ENCODE results near the gene GNG2.

Gene GNG2

DNA sequence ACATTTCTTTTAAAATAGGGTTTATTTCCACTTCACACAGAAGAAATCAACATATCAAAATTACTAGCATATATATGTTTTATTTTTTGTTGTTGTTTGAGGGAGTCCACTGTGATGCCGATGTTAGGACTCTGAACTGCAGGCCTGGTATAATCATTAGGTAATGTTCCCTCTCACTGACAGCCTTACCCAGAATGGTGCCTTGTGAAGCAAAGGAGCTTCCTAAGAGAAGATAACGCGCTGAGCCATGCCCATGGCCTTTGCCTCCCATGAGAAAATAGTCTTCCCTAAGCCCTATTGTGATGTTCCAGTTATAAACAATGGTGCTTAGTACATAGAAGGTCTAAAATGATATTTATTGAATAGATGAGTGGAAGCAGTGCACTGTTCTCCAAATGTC lies 12.0 kb downstream of the GNG2 start:
- TF ChIP-seq EZH2 (optimal IDR thresholded peaks at IDR 0.05; ENCODE audit: low read depth, low read length) (no peak), EZH2phosphoT487 (IDR thresholded peaks at IDR 0.05; ENCODE audit: low read length) (no peak)
- TF ChIP-seq, protein P1, sequence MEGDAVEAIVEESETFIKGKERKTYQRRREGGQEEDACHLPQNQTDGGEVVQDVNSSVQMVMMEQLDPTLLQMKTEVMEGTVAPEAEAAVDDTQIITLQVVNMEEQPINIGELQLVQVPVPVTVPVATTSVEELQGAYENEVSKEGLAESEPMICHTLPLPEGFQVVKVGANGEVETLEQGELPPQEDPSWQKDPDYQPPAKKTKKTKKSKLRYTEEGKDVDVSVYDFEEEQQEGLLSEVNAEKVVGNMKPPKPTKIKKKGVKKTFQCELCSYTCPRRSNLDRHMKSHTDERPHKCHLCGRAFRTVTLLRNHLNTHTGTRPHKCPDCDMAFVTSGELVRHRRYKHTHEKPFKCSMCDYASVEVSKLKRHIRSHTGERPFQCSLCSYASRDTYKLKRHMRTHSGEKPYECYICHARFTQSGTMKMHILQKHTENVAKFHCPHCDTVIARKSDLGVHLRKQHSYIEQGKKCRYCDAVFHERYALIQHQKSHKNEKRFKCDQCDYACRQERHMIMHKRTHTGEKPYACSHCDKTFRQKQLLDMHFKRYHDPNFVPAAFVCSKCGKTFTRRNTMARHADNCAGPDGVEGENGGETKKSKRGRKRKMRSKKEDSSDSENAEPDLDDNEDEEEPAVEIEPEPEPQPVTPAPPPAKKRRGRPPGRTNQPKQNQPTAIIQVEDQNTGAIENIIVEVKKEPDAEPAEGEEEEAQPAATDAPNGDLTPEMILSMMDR (IDR thresholded peaks at IDR 0.05; ENCODE audit: low read length), result no peak
- no peak for DNase-seq

DNA sequence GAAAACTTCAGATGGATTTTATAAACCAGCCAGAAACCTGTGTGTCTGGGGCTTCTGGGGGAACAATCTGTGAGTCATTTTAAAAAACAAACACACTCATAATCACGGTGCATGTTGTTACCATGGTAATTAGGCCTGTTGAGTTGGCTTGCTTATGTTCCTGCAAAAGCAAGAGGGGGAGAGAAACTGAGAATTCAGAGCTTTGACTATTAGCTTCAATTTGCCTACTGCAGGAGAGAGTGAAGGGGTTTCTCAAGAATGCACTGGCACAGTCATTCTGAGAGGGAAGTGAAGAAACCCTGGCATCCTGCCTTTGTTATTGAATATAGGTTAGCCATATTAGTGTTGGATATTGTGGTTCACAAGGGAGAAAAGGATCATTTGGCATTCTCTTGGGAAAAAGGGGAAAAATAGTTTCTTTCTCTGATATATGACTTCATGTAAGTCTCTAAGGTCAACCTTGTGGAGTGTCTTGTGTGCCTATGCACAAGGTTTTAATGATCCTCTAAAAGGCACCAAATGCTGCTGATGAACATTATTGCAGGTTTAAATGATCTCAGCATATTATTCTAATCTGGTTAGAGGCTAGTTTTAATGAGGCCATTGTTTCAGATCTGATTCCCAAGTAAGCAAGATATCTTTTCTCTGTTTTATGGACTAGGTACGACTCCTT lies 12.9 kb downstream of the GNG2 start:
- Histone ChIP-seq H4K20me1 (ENCODE audit: insufficient read depth, low read length) (no peaks in the 10 kb centered on the region), H3K36me3 (replicated peaks; ENCODE audit: insufficient read depth, low read length) (no peaks in the 10 kb centered on the region), H3K9me3 (replicated peaks; ENCODE audit: insufficient read depth, low read length) (no peaks in the 10 kb centered on the region), H3K9ac (ENCODE audit: low read length) (no peak overlapping the region), H3K9me2 (replicated peaks; ENCODE audit: insufficient read depth, low read length) (no peaks in the 10 kb centered on the region), H3K4me1 (ENCODE audit: low read length) (no peaks in the 10 kb centered on the region), H3F3A (ENCODE audit: insufficient read depth, low read length) (no peaks in the 10 kb centered on the region), H3K79me2 (ENCODE audit: low read length) (no peaks in the 10 kb centered on the region), H3K27ac (ENCODE audit: low read length) (no peak overlapping the region), H3K4me3 (ENCODE audit: low read length) (no peak overlapping the region), H2AFZ (ENCODE audit: low read length) (no peak overlapping the region), H3K27me3 (replicated peaks; ENCODE audit: insufficient read depth, low read length) (no peaks in the 10 kb centered on the region), H3K4me2 (ENCODE audit: low read depth, low read length) (no peak overlapping the region)
- TF ChIP-seq EZH2phosphoT487 (IDR thresholded peaks at IDR 0.05; ENCODE audit: low read length), result no peak
- TF ChIP-seq, protein P1 (IDR thresholded peaks at IDR 0.05; ENCODE audit: low read length), result no peak
- no peak for TF ChIP-seq EZH2 (optimal IDR thresholded peaks at IDR 0.05; ENCODE audit: low read depth, low read length)
- no peak for DNase-seq

More for the DNA sequence above, 12.0 kb downstream of the GNG2 start:
- Histone ChIP-seq H3K9ac (ENCODE audit: low read length) (no peak overlapping the region), H3K9me3 (replicated peaks; ENCODE audit: insufficient read depth, low read length) (no peaks in the 10 kb centered on the region), H3F3A (ENCODE audit: insufficient read depth, low read length) (no peaks in the 10 kb centered on the region), H2AFZ (ENCODE audit: low read length) (no peak overlapping the region), H3K9me2 (replicated peaks; ENCODE audit: insufficient read depth, low read length) (no peaks in the 10 kb centered on the region), H3K79me2 (ENCODE audit: low read length) (no peaks in the 10 kb centered on the region), H3K4me1 (ENCODE audit: low read length) (no peaks in the 10 kb centered on the region), H3K36me3 (replicated peaks; ENCODE audit: insufficient read depth, low read length) (no peaks in the 10 kb centered on the region), H3K27ac (ENCODE audit: low read length) (no peak overlapping the region), H3K4me2 (ENCODE audit: low read depth, low read length) (no peak overlapping the region), H4K20me1 (ENCODE audit: insufficient read depth, low read length) (no peaks in the 10 kb centered on the region), H3K27me3 (replicated peaks; ENCODE audit: insufficient read depth, low read length) (no peaks in the 10 kb centered on the region), H3K4me3 (ENCODE audit: low read length) (no peak overlapping the region)

DNA sequence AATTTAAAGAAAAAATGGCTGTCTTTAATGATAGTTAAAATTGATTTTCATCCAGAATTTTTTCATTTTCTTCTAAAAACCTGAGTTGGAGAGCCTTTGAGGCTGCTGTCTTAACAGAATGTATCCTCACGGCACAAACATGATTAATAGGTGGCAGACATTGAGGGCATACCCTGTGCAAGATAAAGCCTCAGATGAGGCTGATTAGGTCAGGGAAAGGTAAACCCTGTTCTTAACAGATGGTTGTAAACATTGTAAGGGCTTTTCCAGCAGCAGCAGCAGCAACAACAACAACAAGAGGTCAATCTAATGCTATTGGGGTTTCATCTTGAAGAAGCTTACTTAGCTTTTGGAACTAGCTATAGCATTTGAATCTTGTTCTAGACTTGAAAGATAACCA lies 17.4 kb downstream of the GNG2 start:
- H3F3A ChIP-seq (ENCODE audit: insufficient read depth, low read length), result no peaks in the 10 kb centered on the region
- no peak overlapping the region for H3K4me3 ChIP-seq (ENCODE audit: low read length)
- no peaks in the 10 kb centered on the region for H3K27me3 ChIP-seq (replicated peaks; ENCODE audit: insufficient read depth, low read length)
- TF ChIP-seq EZH2phosphoT487 (IDR thresholded peaks at IDR 0.05; ENCODE audit: low read length) (no peak), EZH2 (optimal IDR thresholded peaks at IDR 0.05; ENCODE audit: low read depth, low read length) (no peak)
- TF ChIP-seq, protein P1 (IDR thresholded peaks at IDR 0.05; ENCODE audit: low read length), result no peak
- H3K9me2 ChIP-seq (replicated peaks; ENCODE audit: insufficient read depth, low read length), result no peaks in the 10 kb centered on the region
- no peaks in the 10 kb centered on the region for H3K36me3 ChIP-seq (replicated peaks; ENCODE audit: insufficient read depth, low read length)
- H2AFZ ChIP-seq (ENCODE audit: low read length), result no peak overlapping the region
- no peaks in the 10 kb centered on the region for H3K4me1 ChIP-seq (ENCODE audit: low read length)
- no peaks in the 10 kb centered on the region for H4K20me1 ChIP-seq (ENCODE audit: insufficient read depth, low read length)
- H3K79me2 ChIP-seq (ENCODE audit: low read length), result no peaks in the 10 kb centered on the region
- H3K27ac ChIP-seq (ENCODE audit: low read length), result no peak overlapping the region
- H3K9ac ChIP-seq (ENCODE audit: low read length), result no peak overlapping the region
- DNase-seq, result no peak
- no peak overlapping the region for H3K4me2 ChIP-seq (ENCODE audit: low read depth, low read length)
- no peaks in the 10 kb centered on the region for H3K9me3 ChIP-seq (replicated peaks; ENCODE audit: insufficient read depth, low read length)

Measured in MM.1S (cell line).